HepG2 (cell line): Measurements from ENCODE around the gene CFAP73. TPM values are rescaled to one million over a fixed set of nuclear protein-coding genes. Genes with fewer than 3 reads are reported as not detected.

ENCODE experiments used
- ATAC-seq: fragments of 200-7000 bp; cut with Tn5 transposase; 3 replicates; pipeline ENCODE4 v1.9.1; 2020; ENCODE audit warnings: mild to moderate bottlenecking, moderate library complexity
- BruUV-seq: library from RNA; stranded (reverse); fragments of 400-500 nt; replicated peaks from 2 replicates; lab custom pipeline; 2021; lab: Mats Ljungman, UMichigan
- CTCF ChIA-PET: fragments of 300-600 bp; formaldehyde crosslinking; extraction: SDS; loops from one replicate; lab custom pipeline; 2021; ENCODE audit warnings: low total read pairs, inconsistent platforms, low intra/inter-chr PET ratio; lab: Yijun Ruan, JAX
- POLR2A ChIA-PET: fragments of 350-600 bp; sonication (Branson Sonifier 250); formaldehyde crosslinking; loops from one replicate; lab custom pipeline; 2020; ENCODE audit warnings: antibody characterized with exemption, inconsistent platforms; lab: Yijun Ruan, JAX
- DNase-seq: peaks from one replicate; pipeline ENCODE4 v3.0.0-alpha.2; 2015; ENCODE audit warnings: low spot score
- FAIRE-seq: peaks from 3 replicates; lab custom pipeline; 2011; peaks lifted over from hg19 to GRCh38; lab: Jason Lieb, UNC
- H2AFZ ChIP-seq: one replicate; pipeline ENCODE4 v1.6.1; 2011; ENCODE audit warnings: low read length, inconsistent platforms
- H3K27ac ChIP-seq: fragments of 300-600 bp; 3 replicates; pipeline ENCODE4 v1.8.0; 2011; ENCODE audit warnings: mixed run types, mild to moderate bottlenecking, mixed read lengths, low read length, inconsistent platforms; ENCODE audit not compliant: insufficient read depth; ENCODE audit errors: extremely low read length
- H3K27me3 ChIP-seq, 2 experiments: fragments of 200-600 bp in 1 of 2; 2 replicates in 1 of 2; 3 replicates in 1 of 2; pipeline versions ENCODE4 v1.6.0 to v1.8.0; 2011; ENCODE audit warnings: low read length in 2 of 2, mild to moderate bottlenecking in 2 of 2, moderate library complexity in 2 of 2, inconsistent platforms in 1 of 2; ENCODE audit not compliant: insufficient read depth in 2 of 2, control insufficient read depth in 1 of 2
- H3K36me3 ChIP-seq, 2 experiments: fragments of 200-600 bp in 1 of 2; replicated peaks in 1 of 2; 2 replicates in 1 of 2; 3 replicates in 1 of 2; pipeline versions ENCODE4 v1.5.1 to v1.8.0; 2011; ENCODE audit warnings: low read length in 2 of 2, inconsistent platforms in 1 of 2; ENCODE audit not compliant: insufficient read depth in 2 of 2, control insufficient read depth in 1 of 2
- H3K4me1 ChIP-seq: 2 replicates; pipeline ENCODE4 v1.5.1; 2012; ENCODE audit warnings: low read length, inconsistent platforms; ENCODE audit not compliant: insufficient read depth
- H3K4me2 ChIP-seq: 2 replicates; pipeline ENCODE4 v1.6.0; 2011; ENCODE audit warnings: low read depth, low read length, inconsistent platforms
- H3K4me3 ChIP-seq, 3 experiments: fragments of 200-600 bp in 1 of 3; sonication (generic), shearing (Covaris generic) in 1 of 3; replicated peaks in 1 of 3; 2 replicates each; pipeline ENCODE4 v1.5.1; 2011 to 2016; ENCODE audit warnings: low read length in 3 of 3, inconsistent platforms in 2 of 3, low read depth in 2 of 3, mild to moderate bottlenecking in 2 of 3, control low read depth in 1 of 3, mixed read lengths in 1 of 3; ENCODE audit not compliant: insufficient read depth in 1 of 3
- H3K79me2 ChIP-seq: one replicate; pipeline ENCODE4 v1.6.1; 2011; ENCODE audit warnings: low read length, inconsistent platforms; ENCODE audit not compliant: insufficient read depth
- H3K9ac ChIP-seq: 2 replicates; pipeline ENCODE4 v1.6.0; 2011; ENCODE audit warnings: mild to moderate bottlenecking, low read depth, low read length, inconsistent platforms; ENCODE audit not compliant: insufficient read depth
- H3K9me3 ChIP-seq: 2 replicates; pipeline ENCODE4 v1.5.1; 2012; ENCODE audit warnings: mild to moderate bottlenecking, low read length
- H4K20me1 ChIP-seq: 2 replicates; pipeline ENCODE4 v1.6.0; 2011; ENCODE audit warnings: inconsistent platforms, mild to moderate bottlenecking, low read length, moderate library complexity; ENCODE audit not compliant: insufficient read depth
- ELF1 ChIP-seq: sonication (generic); formaldehyde crosslinking; IDR thresholded peaks from 2 replicates; pipeline ENCODE4 v1.4.0; 2020; ENCODE audit warnings: missing genetic modification reagents
- SNAI1 ChIP-seq: sonication (generic); formaldehyde crosslinking; IDR thresholded peaks from 2 replicates; pipeline ENCODE4 v1.5.0; 2020; ENCODE audit warnings: mild to moderate bottlenecking, missing genetic modification reagents, borderline replicate concordance
- ZFP36L1 ChIP-seq: sonication (generic); formaldehyde crosslinking; IDR thresholded peaks from 2 replicates; pipeline ENCODE4 v1.8.0; 2022; ENCODE audit warnings: mild to moderate bottlenecking, missing genetic modification reagents, moderate library complexity
- ZNF468 ChIP-seq: sonication (generic); formaldehyde crosslinking; IDR thresholded peaks from 2 replicates; pipeline ENCODE4 v1.8.0; 2022; ENCODE audit warnings: mild to moderate bottlenecking, moderate library complexity, missing genetic modification reagents
- ZNF567 ChIP-seq: sonication (generic); formaldehyde crosslinking; IDR thresholded peaks from 2 replicates; pipeline ENCODE4 v1.8.1; 2023; ENCODE audit warnings: mild to moderate bottlenecking, missing genetic modification reagents, borderline replicate concordance
- ZNF777 ChIP-seq: sonication (generic); formaldehyde crosslinking; IDR thresholded peaks from 2 replicates; pipeline ENCODE4 v1.4.0; 2020; ENCODE audit warnings: missing genetic modification reagents
- ZSCAN30 ChIP-seq: sonication (generic); formaldehyde crosslinking; IDR thresholded peaks from 2 replicates; pipeline ENCODE4 v1.5.0; 2020; ENCODE audit warnings: mild to moderate bottlenecking, missing genetic modification reagents
- WGBS: methylation state at CpG from one replicate; pipeline ENCODE4 v1.1.6; 2017; ENCODE audit warnings: low lambda C conversion rate; 5-methylcytosine and 5-hydroxymethylcytosine counted together
- in situ Hi-C: cut with HindIII; loops from 2 replicates; pipeline ENCODE4 v1.10.0; 2017; ENCODE audit warnings: low pct_unique_long_range_greater_than_20kb; ENCODE audit not compliant: extremely low pct_ligation_motif_present
- intact Hi-C: fragments of 100-400 bp; cut with micrococcal nuclease; formaldehyde crosslinking; loops from one replicate; pipeline ENCODE4 v1.10.0; 2022; ENCODE audit not compliant: unreplicated experiment
- polyA plus RNA-seq, 8 experiments: library from polyadenylated mRNA; depleted of rRNA in 3 of 8; stranded (reverse) in 7 of 8; unstranded in 1 of 8; fragments of >200 nt; fragmentation: Illumina TruSeq in 4 of 8; extraction: Trizol in 4 of 8; gene quantifications; 2 replicates each; pipeline versions ENCODE4 v1.2.1 to v1.2.3, GENCODE V29; 2011 to 2016; ENCODE audit warnings: low read depth in 4 of 8, missing spikeins in 1 of 8, mixed read lengths in 1 of 8; ENCODE audit not compliant: insufficient read depth in 1 of 8
- total RNA-seq, 5 experiments: library from RNA; depleted of rRNA; stranded (reverse); fragments of >200 nt; fragmentation: Illumina TruSeq; extraction: Trizol; gene quantifications; 2 replicates each; pipeline ENCODE4 v1.2.3, GENCODE V29; 2016; ENCODE audit warnings: low read depth in 1 of 5
- TF ChIP-seq, protein P1 (sequence below): sonication (generic); formaldehyde crosslinking; IDR thresholded peaks from 2 replicates; pipeline ENCODE4 v1.8.0; 2022; ENCODE audit warnings: mild to moderate bottlenecking, missing genetic modification reagents, moderate library complexity

The CFAP73 gene
- total and polyA plus RNA-seq, 2 of the 13 experiments (the other 11 are each of a cell fraction or from before 2014, with no cell fraction given) = not detected

DNA sequence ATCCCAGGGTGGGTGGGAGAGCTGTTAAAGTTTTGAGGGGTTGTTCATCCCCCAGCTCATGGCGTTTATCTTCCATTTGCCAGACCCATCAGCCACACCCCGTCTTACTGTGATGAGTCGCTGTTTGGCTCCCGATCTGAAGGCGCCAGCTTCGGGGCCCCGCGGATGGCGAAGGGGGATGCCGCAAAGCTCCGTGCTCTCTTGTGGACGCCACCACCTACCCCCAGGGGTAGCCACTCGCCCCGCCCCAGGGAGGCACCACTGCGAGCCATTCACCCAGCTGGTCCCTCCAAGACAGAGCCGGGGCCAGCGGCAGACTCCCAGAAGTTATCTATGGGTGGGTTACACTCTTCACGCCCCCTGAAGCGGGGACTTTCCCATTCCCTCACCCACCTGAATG lies 41.7 kb downstream of the CFAP73 start:
- Histone ChIP-seq H3K27me3 (no peaks in the 10 kb centered on the region), H2AFZ (no peak overlapping the region), H3K36me3 (peaks cover 11 to 18% of the 10 kb centered on the region in 2 experiments; a peak in 4 of 5 replicates), H3K4me3 (no peak overlapping the region), H3K9me3 (no peaks in the 10 kb centered on the region), H4K20me1 (no peaks in the 10 kb centered on the region), H3K9ac (no peak overlapping the region), H3K79me2 (peaks cover 17% of the 10 kb centered on the region), H3K4me2 (no peak overlapping the region), H3K4me1 (peaks cover 27% of the 10 kb centered on the region), H3K27ac (no peak overlapping the region)
- no peak for ATAC-seq
- ChIA-PET POLR2A (no interaction called here), CTCF (no interaction called here)
- 98% methylated on average over 7 of the region's 19 CpGs for WGBS
- DNase-seq = no peak
- FAIRE-seq = no peak
- in situ Hi-C loops (loop anchor here (10.0 kb wide), 1 partner anchor 164 kb away; the partner anchor contains the start of gene PLBD2), intact Hi-C loops (loop anchor here (10.0 kb wide), 2 partner anchors 84 to 234 kb away; partner anchors contain the start of gene SDSL)
- no TSS peak for BruUV-seq
- TF ChIP-seq ELF1 (CRISPR knock-in tag) (no peak), SNAI1 (CRISPR knock-in tag) (no peak), ZNF567 (CRISPR knock-in tag) (no peak), ZNF468 (CRISPR knock-in tag) (no peak), ZSCAN30 (CRISPR knock-in tag) (no peak), ZFP36L1 (CRISPR knock-in tag) (no peak), ZNF777 (CRISPR knock-in tag) (no peak)
- TF ChIP-seq, protein P1, sequence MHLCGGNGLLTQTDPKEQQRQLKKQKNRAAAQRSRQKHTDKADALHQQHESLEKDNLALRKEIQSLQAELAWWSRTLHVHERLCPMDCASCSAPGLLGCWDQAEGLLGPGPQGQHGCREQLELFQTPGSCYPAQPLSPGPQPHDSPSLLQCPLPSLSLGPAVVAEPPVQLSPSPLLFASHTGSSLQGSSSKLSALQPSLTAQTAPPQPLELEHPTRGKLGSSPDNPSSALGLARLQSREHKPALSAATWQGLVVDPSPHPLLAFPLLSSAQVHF = no peak
